LoVo (cell line): ENCODE data around the gene HERC4.
"Not testable (repeated sequence)": the region's sequence is repeated elsewhere in the genome, so short reads cannot be mapped to it uniquely, and the experiment has no call there.

Source experiments
- DNase-seq: peaks from one replicate; pipeline ENCODE4 v3.0.0-alpha.2; 2016; ENCODE audit warnings: low spot score

HERC4 gene

DNA sequence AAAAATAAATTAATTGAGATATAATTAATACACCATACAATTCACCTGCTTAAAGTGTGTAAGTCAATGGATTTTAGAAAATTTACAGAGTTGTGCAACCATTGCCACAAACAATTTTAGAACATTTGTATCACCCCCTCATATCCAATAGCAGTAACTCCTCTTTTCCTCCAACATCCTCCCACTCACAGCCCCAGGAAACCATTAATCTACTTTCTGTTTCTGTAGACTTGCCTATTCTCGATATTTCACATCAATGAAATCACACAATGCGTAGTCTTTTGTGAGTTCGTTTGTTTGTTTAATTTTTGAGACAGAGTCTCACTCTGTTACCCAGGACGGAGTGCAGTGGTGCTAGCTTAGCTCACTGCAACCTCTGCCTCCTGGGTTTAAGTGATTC, 13.7 kb upstream of the HERC4 start:
- no peak for DNase-seq

DNA sequence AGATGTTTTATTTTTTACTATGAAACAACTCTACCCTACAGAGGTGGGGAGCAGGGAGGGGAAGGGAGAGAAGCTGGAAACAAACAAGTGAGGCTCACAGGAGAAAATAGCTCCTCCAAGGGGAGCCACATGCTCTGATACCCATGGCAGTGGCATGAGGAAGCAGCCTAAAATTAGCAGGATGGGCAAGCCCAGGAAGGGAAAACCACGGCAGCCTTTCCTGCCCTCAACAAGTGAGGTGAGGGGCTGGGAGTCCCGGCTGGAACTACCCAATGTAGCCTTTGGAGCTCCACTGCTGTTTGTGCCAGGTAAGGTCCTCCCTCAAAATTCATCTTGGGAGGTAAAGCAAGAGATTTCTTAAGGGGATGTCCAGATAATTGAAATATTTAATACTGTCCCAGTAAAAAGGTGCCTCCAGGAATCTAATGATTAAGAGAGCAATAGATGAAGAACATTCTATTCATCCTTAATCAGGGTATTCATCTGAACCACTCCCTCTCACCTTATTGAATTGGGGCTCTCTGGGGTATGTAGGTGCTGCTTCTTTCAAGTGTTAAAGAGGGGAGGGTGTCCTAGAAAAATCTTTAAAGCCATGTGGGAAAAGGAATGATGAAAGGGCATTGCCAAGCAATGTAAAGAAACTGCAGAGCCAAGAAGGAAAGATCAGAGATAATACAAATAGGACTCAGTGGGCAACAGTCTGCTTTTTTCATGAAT, 12.8 kb upstream of the HERC4 start:
- DNase-seq = no peak

DNA sequence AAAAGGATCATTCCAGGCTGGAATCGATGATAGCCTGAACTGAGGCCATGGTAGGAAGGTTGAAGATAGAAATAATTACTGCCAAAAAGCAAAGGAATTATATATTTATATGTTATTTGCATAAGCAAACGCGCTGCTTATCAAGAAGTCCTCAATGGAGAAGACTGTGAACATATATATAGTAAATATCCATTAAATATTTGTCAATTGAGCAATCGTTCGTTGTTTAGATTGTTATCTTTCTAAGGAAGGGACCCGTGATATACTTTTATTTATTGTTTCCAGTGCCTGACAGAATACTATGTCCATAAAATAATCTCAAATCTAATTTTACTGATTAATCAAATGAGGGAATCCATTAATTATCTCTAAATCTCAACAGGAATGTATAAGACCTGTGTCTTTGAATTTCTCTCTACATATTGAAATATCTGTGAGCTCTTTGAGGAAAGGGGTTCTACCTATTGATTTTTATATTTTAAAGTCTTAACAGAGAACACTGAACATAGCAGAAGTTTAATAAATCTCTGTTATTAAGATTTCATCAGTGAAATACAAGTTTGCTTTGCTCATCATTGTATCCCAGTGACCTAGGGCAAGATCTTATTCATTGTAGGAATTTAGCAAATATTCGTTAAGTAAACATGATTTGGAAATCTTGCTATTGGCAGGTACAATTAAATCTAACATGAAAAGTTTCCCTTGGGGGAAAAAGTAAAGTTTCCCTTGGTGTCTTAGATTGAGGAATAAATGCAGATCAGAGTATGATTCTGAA, 12.0 kb upstream of the HERC4 start:
- DNase-seq = no peak

DNA sequence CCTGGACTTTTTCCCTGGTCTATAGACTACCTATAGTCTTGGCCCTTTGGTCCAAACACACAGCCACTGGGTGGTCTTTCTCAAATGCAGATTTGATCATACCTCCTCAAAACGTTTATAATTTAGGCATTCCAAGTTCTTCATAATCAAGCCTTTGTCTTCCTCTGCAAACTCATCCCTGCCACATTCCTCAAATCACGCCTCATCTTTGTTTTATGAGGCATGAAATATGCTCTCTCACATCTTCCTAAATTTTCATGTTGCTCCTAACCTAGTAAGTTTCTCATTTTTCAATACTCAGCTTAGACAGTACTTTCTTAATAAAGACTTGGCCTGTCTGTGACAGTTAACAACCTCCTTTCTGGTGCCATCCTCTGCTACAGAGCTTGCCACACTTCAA, 10.9 kb upstream of the HERC4 start:
- no peak for DNase-seq

DNA sequence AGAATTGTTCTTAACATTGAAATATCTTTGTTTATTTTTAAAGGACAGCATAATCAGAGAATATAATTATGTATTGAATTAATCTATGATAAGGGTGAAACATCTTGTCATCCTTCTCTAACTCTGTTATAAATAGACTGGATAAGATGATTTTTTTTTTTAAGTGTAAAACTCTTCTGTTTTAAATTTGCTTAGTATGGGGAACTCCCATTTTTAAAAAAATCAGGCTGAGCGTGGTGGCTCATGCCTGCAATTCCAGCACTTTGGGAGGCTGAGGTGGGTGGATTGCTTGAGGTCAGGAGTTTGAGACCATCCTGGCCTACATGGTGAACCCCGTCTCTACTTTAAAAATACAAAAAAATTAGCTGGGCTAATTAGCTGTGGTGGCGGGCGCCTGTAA, 9.4 kb upstream of the HERC4 start:
- no peak for DNase-seq

DNA sequence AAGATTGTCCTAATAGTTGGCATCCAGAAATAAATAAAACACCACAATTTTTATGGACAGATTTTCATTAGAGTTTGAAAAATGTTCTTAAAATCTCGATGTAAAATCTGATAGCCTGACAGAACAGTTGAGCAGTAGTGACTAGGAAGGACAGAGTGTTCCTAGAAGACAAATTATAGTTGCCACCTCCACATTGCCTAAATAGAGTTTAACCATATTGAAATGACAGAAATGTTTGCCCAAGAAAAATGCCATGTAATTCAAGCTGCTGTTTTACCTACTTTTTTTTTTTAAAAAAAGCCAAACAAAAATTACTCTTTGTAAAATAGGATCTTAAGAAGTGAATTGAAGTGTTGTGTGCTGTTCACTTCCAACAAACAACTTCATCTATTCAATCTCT, 8.9 kb upstream of the HERC4 start:
- no peak for DNase-seq

DNA sequence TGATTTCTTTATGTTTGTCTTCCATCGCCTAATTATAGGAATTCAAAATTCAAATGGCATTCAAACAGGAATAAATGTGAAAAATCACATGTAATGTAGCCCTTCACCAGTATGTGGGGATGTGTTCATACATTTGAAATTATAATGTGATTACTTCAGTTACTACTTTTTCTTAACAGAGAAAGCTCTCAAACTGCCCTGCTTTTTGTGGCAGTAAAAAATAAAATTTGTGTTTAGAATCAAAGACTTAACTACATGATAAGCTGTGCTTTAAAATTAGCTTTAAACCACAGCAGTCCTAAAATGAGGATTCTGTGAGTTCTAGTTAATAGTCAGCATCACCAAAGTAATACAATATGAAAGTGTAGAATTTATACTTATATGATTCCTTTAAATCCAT, 7.8 kb upstream of the HERC4 start:
- peak; percentile 31 for DNase-seq

DNA sequence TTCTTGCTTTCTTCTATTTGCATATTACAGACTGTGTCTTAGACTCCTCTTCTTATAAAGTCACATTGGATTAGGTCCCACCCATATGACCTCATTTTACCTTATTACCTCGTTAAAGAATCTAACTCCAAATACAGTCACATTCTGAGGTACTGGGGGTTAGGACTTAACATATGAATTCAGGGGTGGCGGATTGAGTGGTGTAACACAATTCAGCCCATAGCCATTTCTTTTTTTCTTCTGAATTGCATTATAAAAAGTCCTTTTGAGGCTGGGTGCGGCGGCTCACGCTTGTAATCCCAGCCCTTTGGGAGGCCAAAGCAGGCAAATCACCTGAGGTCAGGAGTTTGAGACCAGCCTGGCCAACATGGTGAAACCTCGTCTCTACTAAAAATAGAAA, 6.8 kb upstream of the HERC4 start:
- no peak for DNase-seq

DNA sequence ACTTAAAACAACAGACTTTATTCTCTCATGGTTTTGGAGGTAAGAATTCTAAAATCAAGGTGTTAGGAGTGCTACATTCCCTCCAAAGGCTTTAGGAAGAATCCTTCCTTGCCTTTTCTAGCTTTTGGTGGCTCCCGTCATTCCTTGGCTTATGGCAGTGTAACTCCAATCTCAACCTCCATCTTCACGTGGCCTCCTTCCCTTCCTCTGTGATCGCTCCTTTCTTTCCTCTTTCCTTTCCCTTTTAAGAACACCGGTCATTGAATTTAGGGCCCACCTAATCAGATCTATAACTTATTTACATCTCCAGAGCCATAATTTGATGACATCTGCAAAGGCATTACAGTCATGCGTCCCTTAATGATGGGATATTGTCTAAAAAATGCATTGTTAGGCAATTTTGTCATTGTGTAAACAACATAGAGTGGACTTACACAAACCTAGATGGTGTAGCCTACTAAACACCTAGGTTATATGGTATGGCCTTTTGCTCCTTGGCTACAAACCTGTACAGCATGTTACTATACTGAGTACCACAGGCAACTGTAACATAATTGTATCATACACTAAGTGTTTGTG, 5.9 kb upstream of the HERC4 start:
- DNase-seq = no peak

DNA sequence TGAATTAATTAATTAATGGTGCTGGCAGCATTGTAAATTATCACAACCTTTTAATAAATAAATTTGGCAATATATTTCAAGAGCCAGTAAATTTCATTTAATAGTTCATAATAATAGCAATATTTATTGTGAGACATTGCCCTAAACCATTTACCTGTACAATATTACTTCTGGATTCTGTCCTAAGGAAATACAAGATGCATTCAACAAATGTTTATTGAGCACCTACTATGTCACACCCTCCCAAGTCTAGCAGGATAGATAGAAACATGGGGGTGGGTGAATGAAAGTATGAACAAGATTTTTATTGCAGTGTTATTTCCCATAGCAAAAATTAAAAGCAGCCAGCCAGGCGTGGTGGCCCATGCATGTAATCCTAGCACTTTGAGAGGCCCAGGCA, 4.4 kb upstream of the HERC4 start:
- DNase-seq = no peak

DNA sequence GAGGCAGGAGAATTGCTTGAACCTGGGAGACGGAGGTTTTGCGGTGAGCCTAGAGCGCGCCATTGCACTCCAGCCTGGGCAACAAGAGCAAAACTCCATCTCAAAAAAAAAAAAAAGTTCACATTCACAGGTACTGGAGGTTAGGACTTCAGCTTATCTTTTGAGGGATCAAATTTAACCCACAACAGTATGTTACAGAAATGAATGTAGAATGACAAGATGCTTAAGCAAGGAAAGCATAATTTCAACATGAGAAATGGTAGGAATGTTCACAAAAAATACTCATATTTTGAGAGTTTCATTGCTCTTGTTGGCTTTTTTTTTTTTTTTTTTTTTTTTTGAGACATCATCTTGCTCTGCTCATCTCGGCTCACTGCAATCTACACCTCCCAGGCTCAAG, 1.9 kb upstream of the HERC4 start:
- DNase-seq = no peak

DNA sequence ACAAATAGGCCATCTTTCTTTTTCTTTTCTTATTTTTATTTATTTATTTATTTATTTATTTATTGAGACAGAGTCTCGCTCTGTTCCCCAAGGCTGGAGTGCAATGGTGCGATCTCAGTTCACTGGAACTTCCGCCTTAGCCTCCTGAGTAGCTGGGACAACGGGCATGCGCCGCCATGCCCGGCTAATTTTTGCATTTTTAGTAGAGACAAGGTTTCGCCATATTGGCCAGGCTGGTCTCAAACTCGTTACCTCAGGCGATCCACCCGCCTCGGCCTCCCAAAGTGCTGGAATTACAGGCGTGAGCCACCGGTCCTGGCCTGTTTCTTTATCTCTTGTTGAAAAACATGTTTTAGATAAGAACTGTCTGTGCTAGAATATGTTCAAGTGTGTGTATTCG, 998 bp upstream of the HERC4 start:
- not testable (repeated sequence) for DNase-seq

DNA sequence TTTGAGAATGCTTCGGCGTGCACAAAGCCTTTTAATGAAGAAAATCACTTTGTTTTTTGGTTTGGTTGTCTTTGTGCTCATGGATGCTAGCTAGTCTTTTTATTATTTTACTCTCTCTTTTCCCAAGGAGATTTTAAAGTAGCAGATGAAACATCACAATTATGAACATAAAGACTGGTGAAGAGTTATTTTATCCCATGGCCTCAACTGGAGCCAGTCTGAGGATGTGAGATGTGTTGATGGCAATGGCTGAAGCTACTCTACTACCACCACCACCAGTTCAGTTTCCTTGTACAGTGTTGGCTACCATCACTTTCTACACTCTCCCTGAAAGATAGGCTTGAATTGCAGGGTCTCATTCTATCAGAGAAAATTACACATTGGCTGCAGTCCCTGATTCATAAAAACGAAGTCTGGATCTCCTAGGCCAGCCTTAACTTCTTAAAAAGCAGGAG, 494 bp upstream of the HERC4 start:
- no peak for DNase-seq

DNA sequence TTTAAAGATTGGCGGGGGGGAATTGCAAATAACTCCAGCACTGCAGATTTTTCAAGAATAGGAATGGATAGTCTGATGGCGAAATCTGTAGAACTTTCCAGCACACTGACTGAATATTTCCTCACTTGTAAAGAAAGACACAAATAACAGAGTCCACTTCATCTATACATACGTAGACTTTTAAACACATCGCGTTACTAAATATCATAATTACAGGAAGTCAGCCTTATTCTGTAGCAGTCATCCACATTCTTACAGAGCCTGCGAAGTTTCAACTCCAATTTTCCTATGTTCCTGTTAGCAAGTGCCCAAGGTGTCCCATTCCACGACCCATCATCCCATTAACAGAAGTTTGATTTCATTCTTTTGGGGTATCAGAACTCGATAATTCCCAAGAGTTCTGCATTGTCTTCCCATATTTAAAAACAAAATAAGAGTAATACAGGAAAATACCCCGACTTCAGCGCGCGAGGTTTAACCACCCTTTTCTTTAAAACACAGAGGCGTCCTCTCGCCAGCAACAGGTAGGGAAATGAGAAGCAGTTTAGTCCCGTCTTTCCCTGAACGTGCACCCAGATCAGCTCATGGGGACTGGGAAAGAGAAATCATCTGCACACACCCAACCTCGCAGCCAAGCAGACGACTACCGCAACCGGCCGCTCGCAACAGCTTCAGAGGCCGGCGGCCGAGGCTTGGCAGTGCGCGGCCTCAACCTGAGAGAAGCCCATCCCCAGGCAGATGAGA, 880 bp downstream of the HERC4 start:
- DNase-seq = no peak

DNA sequence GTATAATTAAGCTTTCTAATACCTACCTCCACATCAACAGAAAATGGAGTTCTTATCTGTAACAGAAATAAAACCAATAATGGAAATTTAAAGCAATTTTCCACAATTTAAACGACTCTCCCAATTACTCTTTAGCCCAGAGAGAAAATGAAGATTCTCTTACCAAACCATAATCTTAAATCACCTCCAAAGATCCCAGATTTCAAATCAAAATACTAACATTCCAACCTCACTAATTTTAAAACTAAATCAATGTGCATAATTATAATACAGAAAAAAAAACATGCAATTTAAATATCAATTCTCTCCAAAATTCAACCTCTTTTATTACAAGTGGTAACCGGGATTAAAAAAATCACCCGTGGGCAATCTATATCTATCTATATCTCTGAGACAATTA, 1.5 kb downstream of the HERC4 start:
- no peak for DNase-seq

DNA sequence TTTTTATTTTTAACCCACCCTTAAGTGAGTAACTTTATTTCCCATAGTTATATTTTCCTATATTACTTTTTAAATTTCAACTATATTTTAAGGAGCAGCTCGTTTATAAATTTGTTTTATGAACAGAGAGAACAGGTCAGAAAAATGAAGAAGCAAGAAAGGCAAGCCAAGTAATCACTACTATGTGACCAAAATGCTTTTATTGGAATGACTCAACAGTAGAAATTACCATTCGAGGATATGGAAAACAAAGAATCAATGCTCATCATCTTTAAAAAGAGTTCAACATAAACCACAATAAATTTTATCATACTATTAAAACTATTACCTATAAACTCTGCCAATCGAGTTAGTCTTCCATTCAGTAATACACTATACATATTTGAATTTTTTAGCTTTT, 7.6 kb downstream of the HERC4 start:
- DNase-seq = no peak

DNA sequence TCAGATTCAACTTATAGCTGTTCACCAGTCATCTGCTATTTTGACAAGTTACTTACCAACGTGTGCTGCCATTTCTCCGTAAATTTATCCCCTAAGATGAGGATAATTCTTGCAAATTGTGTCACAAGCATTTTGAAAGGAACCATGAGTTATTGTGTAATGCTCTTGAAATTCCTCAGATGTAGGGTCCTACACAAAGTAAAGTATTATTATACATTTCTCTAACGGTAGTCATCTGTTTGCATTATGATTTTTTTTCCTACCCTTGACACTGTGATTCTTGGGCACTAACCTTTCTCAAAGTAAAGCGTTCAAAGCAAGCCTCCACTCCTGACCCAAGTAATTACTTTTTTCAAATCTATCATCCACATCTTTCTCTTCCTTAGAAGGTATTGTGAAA, 8.1 kb downstream of the HERC4 start:
- DNase-seq = no peak

DNA sequence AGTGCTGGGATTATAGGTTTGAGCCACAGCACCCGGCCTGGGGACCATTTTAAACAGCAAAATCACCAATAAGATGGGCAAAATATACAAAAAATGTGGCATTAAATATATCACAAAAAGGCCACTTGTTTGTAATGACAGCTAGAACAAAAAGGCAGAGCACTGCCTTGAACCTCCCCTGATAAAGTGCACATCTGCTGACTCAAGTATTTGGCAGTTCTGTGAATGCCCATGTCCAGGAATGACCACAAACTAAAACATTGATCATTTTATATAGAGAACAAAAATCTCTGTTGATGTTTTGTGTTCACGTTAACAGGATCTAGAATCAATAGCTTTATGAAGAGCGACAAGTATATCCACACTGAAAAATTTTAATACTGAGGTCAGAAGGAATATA, 21.5 kb downstream of the HERC4 start:
- no peak for DNase-seq

DNA sequence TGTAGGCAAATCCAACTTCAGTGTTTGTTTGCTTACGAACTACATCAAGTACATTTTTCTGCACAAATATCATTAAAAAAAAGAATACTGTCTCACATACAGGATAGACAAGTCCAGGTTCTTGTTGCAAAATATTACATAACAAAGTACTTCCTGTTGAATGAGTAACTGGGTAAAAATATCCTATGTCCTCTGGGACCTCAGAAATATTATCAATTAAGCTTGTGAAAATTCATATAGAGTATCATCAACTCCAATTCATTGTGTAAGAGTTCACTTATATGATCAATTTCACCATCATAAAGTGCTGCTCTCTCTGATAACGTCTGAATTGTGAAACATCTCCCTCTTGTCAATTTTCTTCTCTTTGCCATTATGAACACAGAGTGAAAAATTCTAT, 22.6 kb downstream of the HERC4 start:
- DNase-seq = no peak

DNA sequence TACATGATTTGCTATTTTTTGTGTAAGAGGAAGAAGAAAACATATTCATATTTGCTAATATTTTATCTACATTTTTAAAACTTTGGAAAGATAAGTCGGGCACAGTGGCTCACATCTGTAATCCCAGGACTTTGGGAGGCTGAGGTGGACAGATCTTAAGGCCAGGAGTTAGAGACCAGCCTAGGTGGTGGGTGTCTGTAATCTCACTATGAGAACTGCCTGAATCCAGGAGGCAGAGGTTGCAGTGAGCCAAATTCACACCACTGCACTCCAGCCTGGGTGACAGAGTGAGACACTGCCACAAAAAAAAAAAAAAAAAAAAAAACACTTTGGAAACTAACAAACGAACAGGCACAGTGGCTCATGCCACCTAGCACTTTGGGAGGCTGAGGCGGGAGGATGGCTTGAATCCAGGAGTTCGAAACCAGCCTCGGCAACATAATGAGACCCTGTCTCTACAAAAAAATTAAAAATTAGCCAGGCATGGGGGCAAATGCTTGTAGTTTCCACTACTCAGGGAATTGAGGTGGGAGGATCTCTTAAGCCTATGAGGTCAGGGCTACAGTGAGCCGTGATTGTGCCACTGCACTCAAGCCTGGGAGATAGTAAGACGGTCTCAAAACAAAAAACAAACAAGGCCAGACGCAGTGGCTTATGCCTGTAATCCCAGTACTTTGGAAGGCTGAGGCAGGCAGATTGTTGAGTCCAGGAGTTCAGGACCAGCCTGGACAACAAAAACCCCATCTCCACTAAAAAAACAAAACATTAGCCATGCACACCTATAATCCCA, 25.6 kb downstream of the HERC4 start:
- no peak for DNase-seq

DNA sequence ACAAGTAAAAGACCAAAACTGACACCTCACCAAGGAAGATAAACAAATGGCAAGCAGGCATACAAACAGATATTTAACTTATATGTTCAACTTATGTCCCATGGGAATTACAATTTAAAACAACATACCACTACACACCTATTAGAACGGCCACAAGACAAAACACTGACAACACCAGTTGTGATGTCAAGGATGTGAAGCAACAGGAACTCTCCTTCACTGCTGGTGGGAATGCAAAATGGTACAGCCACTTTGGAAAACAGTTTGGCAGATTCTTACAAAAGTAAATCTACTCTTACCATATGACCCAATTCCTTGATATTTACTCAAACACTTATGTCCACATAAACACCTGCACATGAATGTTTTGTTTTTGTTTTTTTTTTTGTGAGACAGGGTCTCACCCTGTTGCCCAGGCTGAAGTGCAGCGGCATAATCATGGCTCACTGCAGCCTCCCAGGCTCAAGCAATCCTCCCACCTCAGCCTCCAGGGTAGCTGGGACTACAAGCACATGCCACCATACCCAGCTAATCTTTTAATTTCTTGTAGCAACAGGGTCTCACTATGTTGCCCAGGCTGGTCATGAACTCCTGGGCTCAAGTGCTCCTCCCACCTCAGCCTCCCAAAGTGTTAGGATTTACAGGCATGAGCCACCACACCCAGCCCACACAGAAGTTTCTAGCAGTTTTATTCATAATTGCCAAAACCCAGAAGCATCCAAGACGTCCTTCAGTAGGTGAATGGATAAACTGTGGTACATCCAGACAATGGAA, 27.3 kb downstream of the HERC4 start:
- DNase-seq = no peak
